Measurements from ENCODE around the gene IQSEC3. TPM values are rescaled to one million over a fixed set of nuclear protein-coding genes. Genes with fewer than 3 reads are reported as not detected.

Gene IQSEC3
- total and polyA plus RNA-seq, 2 of the 13 experiments (the other 11 are each of a cell fraction or from before 2014, with no cell fraction given) = not detected

GRCh38 chr12:210277-211141 lies 143.9 kb downstream of the IQSEC3 start (continued):
- TF ChIP-seq CENPX (CRISPR knock-in tag; IDR thresholded peaks at IDR 0.05) (no peak), ZBTB7B (CRISPR knock-in tag; IDR thresholded peaks at IDR 0.05) (peak; percentile 91), NR2F2 (IDR thresholded peaks at IDR 0.05; ENCODE audit: borderline replicate concordance, low read depth) (peak; percentile 100), HOMEZ (CRISPR knock-in tag; IDR thresholded peaks at IDR 0.05; ENCODE audit: low read depth) (peak; percentile 92), CREBL2 (CRISPR knock-in tag; IDR thresholded peaks at IDR 0.05; ENCODE audit: borderline replicate concordance) (no peak), ZNF883 (CRISPR knock-in tag; IDR thresholded peaks at IDR 0.05; ENCODE audit: not compliant biosample characterization) (no peak), EHMT2 (IDR thresholded peaks at IDR 0.05; ENCODE audit: borderline replicate concordance, low read depth, low read length) (no peak), ZBED4 (CRISPR knock-in tag; IDR thresholded peaks at IDR 0.05; ENCODE audit: borderline replicate concordance) (peak; percentile 94), ZNF12 (CRISPR knock-in tag; IDR thresholded peaks at IDR 0.05) (peak; percentile 71; the same call in 1 of the 2 replicates), ZZZ3 (CRISPR knock-in tag; IDR thresholded peaks at IDR 0.05; ENCODE audit: borderline replicate concordance) (0 out of 2 replicates have a peak, but pooled peaks have one; percentile 55), ATF4 (CRISPR knock-in tag; IDR thresholded peaks at IDR 0.05) (peak in 1 of 2 experiments; percentile 71; a peak in 1 of 4 replicates), CHCHD3 (CRISPR knock-in tag; IDR thresholded peaks at IDR 0.05) (no peak), U2AF2 (IDR thresholded peaks at IDR 0.05; ENCODE audit: low read depth, low read length) (no peak), CREB1 (IDR thresholded peaks at IDR 0.05) (peak; percentile 45), CREB1 (CRISPR knock-in tag; IDR thresholded peaks at IDR 0.05) (peak; percentile 84), PCBP2 (optimal IDR thresholded peaks at IDR 0.05; ENCODE audit: low read depth, low read length, poor library complexity, severe bottlenecking) (no peak), CSRNP1 (CRISPR knock-in tag; IDR thresholded peaks at IDR 0.05) (peak; percentile 86; the same call in 1 of the 2 replicates), NR2C2 (CRISPR knock-in tag; IDR thresholded peaks at IDR 0.05; ENCODE audit: borderline replicate concordance) (peak; percentile 96), ZNF20 (CRISPR knock-in tag; IDR thresholded peaks at IDR 0.05) (no peak), ZEB1 (IDR thresholded peaks at IDR 0.05; ENCODE audit: insufficient replicate concordance, low read depth) (peak; percentile 93)
